GM03348 (cell line): Measurements from ENCODE around the gene FEN1.

ENCODE experiments used
- DNase-seq: peaks from one replicate; pipeline ENCODE4 v3.0.0; 2012; ENCODE audit warnings: low spot score

Gene FEN1

DNA sequence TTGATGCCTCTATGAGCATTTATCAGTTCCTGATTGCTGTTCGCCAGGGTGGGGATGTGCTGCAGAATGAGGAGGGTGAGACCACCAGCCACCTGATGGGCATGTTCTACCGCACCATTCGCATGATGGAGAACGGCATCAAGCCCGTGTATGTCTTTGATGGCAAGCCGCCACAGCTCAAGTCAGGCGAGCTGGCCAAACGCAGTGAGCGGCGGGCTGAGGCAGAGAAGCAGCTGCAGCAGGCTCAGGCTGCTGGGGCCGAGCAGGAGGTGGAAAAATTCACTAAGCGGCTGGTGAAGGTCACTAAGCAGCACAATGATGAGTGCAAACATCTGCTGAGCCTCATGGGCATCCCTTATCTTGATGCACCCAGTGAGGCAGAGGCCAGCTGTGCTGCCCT lies 2.7 kb downstream of the FEN1 start:
- no peak for DNase-seq

DNA sequence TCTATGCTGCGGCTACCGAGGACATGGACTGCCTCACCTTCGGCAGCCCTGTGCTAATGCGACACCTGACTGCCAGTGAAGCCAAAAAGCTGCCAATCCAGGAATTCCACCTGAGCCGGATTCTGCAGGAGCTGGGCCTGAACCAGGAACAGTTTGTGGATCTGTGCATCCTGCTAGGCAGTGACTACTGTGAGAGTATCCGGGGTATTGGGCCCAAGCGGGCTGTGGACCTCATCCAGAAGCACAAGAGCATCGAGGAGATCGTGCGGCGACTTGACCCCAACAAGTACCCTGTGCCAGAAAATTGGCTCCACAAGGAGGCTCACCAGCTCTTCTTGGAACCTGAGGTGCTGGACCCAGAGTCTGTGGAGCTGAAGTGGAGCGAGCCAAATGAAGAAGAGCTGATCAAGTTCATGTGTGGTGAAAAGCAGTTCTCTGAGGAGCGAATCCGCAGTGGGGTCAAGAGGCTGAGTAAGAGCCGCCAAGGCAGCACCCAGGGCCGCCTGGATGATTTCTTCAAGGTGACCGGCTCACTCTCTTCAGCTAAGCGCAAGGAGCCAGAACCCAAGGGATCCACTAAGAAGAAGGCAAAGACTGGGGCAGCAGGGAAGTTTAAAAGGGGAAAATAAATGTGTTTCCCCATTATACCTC lies 3.3 kb downstream of the FEN1 start:
- DNase-seq = no peak

DNA sequence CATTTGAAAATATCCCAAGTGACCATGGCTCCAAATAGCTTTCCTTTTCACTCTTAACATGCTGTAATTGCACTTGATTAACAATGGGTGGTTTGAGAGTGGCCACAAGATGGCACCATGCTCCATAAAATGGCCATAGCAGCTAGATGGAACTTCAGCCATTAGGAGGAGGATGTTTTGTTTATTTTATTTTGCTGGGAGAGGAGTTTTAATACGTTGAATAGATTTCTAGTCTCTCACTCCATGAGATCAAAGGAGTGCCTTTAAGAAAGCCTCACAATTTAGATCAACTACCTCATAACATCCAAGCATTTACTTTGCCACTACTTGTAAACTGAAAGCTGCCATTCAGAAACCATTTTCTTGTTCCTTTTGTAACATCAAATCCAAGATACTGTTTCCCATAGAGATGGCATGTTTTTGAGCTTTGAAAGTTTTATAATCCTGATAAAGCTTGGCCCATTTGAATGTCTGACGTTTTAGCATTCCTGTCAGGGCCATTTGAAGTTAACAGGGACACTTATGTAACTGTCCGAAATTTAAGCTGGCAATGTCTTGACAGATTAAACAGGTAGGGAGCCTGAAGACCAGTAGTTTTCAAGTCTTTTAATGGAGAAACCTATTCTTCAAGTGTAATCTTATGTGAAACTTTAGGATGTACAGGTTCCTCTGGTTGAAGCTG lies 4.7 kb downstream of the FEN1 start:
- DNase-seq = peak; percentile 83

DNA sequence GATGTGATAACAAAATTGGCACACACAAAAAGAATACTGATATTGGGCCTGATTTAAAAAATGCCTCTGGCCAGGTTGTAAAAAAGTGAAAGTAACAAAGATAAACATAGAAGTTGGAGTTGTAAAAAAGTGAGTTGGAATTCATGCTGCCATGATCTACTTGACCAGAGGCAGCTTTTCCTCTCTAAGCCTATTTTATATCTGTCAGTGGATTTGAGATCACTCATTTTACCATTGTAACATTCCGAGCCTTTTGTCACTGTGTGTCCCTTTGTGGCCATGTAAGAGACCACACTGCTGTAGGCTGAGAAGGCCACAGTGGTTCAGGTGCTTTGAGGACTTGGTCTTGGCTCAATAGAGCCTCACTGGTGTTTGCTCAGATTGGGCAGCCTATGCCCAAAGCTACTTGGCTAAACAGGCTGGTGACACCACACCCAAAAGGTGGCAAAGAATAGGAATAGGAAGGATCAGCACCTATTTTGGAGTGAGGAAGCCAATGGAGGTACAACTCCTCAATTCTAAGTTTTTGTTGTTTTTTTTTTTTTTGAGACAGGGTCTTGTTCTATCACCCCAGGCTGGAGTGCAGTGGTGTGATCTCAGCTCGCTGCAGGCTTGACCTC lies 7.1 kb downstream of the FEN1 start:
- no peak for DNase-seq

DNA sequence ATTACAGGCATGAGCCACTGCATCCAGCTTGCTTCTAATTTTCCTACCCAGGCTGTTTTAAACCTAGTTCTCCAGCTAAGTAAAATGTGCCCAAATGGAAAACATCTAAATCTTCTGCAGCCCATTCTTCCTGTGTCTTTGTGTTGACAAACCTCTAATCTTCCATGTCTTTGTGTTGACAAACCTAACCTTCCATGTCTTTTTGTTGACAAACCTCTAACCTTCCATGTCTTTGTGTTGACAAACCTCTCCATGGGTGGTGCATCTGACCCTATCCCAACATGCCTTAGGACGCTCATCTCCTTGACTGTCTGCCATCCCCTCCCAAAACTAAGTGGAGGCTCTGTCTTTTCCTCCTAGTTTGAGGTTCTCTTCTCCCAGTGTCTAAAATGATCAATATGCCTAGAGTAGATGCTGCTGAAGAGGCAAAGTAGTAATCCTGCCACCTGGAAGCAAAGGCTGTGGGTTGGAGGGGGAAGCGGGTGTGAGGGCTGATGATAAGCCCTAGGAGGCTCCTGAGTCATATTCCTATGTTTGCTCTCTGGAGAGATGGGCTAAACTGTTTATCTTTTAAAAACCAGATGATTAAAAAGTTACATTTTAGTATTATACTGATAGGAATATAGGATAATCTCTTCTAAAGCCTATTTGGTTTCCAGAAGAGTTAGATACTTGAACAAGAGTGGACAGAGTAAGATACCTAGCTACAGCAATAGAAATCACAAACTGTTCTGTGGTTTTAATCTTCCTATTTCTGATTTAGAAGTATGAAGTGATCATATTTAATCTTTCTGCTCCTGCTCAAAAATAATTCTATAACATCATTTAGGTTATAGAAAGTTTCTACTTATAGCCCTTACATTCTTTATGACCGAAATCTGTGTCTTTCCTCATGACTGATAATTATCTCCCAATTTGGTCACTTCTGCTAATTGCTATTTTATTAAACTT lies 7.9 kb downstream of the FEN1 start:
- DNase-seq = no peak

DNA sequence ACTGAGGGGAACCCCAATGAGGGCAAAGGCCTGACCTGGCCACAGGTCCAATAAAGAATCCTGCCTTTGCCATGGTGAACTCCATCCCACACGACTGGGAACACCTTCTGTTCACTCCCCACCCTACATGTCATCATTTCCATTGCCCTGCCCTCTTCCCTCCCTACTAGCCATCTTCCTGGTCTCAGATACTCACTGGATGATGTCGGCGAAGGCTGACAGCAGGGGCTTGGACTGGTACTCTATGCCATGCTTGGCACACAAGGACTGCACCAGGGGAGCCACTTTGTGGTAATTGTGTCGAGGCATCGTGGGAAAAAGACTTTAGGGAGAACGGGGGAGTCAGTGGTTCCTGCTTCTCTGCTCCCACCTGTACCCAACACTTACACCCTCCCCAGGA lies 9.9 kb downstream of the FEN1 start:
- no peak for DNase-seq

DNA sequence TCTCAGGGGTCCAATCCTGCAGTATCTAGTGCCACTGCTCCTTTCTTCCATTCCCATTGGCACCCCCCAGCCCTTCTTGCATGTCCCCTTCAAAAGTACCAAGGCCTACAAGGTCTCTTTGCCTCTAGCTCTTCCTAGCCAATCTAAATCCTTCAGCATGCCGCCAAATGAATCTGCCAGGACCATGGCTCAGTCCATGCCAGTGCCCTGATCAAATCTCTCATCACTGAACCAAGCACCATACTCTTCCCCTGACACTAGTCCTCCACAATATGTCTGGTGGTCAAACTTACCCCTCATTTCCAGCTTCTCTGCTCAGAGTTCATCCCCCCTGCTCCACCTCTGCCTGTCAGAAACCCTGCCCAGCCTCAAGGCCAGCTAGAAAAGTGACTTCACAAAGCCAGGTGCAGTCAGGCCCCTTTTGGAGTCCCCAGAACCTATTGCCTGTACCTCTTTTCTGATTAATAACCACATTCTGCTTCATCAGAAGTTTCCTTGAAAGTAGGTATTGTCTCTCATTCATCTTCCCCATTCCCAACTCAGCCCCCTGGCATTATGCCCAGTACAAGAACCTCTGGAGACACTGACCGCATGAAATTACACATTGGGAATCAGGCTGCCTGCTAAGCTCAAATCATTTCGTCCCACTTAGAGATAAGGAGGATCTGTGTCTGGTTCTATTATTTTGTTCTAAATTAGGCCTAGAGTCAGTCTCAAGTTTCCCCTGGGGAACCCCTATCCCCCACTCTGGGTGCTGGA lies 11.4 kb downstream of the FEN1 start:
- no peak for DNase-seq

DNA sequence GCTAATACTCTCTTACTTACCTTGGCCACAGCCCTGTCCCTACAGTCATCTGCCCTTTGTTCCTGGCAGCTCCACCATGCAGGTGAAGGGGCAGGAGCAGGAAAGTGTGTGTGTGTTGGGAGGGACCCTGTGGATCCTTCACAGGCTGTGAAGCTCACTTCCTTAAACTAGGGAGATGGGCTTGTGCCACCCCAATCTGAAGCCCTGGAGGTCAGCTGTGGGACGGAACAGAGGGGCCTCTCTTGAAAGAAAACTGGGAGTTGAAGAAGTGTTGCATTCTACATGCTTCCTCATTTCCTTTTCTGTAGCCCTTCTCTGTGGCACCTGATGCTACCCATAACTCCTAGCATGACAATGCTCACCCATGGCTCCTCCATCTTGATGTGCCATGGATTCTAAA lies 12.4 kb downstream of the FEN1 start:
- DNase-seq = no peak

DNA sequence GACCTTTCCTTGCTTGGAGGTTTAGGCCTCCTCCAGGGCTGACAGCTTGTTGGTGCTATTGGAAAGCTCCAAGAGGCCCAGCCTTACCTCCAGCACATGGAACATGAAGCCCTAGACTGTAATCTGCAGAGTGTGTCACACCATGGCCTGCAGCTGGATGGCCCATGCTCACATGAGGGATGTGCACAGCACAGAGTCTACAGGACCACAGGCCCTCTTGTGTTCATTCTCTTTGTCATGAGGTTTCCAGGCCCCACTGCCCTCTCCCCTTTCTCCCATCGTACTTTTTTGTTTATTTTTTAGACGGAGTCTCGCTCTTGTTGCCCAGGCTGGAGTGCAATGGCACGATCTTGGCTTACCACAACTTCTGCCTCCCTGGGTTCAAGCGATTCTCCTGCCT lies 14.1 kb downstream of the FEN1 start:
- no peak for DNase-seq

DNA sequence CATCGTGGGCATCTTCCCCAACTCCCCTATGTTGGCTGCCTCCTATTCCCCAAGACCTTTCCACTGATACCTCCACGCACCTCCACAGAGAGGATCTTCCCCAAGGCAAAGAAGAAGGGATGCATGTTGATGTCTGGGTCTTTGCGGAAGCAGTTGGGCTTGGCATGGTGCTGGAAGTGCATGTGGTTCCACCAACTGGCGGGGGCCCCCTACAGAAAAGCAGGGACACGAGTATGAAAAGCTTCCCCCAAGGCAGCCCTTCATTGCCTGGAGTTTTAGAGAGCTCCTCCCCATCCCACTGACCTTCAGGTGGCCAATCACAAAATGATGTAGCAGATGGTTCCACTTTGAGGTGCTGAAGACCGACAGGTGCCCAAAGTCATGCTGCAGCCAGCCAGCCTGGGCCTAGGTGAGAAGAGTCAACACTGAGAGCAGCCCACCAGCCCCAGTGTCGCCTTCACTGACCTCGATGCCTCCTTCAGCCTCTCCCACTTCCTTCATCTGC lies 18.0 kb downstream of the FEN1 start:
- DNase-seq = no peak

DNA sequence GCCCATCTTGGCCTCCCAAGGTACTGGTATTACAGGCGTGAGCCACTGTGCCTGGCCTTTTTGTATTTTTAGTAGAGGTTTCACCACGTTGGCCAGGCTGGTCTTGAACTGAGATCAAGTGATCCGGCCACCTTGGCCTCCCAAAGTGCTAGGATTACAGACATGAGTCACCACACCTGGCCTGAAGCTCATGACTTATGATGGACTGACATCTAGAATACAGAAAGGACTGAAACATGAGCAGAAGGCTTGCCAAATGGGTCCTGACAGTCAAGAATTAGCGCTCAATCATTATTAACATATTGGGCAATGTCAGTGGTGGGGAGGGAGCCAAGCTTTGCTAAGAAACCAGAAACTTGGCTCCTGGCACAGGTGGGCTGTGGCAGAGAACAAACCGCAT lies 19.1 kb downstream of the FEN1 start:
- no peak for DNase-seq

DNA sequence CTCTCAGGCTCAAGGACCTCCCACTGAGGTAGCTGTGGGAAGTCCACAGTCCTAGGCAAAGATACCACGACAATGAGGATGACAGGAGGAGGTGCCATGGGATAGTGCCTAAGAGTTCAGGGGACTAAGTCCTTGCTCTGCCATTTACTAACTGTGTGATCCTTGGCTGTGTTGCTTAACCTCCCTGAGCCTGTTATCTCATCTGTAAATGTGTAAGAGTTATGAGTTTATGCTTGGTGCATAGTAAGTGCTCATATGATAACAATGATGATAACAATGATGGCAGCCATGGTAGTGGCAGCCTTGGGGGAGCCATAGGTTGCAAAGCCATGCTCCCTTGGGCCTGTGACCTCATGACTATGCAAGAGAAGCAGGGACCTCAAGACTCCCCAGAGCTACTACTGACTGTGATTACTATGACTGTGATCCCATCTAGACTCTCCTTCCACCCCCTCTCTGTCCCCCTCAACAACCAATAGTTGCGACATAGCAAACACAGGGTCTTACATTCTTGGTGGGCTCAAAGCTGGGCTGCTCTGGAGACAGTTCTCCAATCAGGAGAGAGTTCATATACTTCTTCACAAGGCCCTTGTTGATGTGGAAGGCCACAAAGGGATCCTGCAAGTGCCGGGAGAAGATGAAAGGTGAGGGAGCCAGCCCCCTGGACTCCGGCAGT lies 20.2 kb downstream of the FEN1 start:
- no peak for DNase-seq

DNA sequence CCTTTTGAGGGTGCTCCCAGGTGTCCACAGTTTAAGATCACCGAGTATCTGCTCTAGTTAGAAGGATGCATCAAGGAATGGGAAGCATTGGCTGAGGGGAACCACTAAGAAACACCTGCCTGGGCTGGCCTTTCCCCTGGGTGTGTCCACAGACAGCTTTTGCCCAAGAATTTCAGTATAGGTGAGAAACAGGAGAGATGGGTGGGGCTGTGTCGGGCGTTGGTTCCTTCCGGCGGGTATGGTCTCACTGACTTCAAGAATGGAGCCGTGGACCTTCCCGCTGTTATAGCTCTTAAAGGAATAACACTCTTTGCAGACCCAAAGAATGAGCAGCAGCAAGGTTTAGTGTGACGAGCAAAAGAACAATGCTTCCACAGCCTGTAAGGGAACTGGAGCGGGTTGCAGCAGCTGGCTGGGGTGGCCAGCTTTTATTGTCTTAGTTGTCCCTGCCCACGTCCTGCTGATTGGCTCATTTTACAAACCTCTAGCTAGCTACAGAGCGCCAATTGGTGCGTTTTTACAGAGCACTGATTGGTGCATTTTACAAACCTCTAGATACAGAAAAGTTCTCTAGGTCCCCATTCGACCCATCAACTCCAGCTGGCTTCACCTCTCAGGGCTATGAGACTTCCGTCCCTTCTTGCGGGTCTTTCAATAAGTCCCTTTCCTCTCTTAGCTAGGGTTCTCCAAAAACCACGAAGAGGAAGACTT lies 21.7 kb downstream of the FEN1 start:
- DNase-seq = no peak

DNA sequence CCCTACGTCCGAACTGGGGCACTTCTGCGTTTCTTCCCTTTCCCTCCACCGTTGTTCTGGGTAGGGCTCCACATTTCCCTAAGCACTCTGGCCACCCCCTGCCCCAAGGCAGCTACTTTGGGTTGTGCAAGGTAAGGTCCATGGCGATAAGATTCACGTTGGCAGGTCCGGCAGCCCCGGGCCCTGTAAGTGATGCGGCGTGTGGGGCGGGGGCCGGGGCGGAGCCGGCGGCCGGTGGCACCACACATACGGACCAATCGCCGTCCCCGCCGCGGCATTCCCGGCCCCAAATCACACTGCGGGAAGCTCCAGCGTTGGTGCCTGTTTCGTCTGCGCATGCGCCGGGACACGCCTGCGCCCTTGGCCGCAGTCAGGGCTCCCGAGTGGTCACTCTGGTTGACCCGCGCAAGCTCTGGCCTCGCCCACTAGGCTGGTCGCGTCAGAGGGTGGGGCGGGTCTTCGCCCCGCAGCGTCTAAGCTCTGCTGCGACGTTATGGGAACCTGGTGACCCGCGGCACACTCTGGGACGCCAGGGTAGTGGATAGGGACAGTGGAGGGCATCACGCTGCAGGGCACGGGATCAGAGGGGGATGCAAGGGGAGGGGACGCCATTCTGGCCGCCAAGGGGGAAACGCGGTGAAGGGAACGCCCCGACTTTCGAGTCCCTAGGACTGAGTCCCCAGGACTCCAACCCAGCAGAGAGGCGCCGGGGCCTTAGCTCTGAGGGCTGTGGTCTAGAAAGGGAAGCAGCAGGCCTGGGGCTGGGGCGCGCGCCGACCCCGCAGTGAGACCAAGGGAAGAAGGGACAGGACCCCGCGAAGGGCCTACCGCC lies 22.5 kb downstream of the FEN1 start:
- peak; percentile 99 for DNase-seq

DNA sequence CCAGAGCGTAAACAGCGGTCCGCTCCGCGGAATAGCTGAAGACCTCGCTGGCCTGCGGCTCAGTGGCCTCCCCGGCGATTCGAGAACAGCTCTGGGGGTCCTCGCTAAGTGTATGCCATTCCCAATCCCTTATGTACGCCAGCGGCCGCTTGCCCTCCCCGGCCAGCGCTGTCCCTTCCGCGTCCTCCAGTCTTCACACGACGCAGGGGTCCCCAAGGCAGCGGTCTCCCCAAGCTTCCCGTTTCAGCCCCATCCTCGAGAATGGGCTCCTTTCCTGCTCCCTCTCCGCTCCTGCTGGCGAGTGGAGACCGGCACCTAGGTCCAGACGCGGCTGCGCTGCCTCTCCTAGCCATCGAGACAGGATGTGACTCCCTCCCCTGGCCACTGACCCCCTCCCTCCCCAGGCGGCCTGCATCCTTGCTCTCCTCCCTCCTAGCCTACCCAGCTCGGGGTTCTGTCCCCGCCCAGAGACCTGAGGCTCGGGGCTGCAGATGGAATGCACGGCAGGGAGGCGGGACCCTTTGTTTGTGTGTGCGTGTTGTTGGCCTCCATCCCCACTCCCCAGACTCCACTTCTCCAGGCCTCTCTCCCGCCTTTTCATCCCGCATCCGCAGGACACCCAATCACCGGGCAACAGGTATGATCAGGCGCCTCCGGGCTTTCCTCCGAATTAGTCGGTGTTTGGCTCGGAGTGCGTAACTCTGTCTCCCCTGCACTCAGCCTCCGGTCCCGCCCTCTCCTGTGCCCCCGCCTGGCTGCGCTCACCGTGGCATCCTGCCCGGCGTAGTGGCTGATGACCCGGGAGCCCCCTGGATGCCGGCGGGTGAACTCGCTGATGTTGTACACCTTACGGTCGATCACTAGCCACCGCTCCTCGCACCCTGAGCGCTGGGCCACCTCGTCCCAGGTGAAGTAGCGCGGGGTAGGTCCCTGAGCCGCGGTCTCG lies 23.4 kb downstream of the FEN1 start:
- DNase-seq = peak; percentile 83

DNA sequence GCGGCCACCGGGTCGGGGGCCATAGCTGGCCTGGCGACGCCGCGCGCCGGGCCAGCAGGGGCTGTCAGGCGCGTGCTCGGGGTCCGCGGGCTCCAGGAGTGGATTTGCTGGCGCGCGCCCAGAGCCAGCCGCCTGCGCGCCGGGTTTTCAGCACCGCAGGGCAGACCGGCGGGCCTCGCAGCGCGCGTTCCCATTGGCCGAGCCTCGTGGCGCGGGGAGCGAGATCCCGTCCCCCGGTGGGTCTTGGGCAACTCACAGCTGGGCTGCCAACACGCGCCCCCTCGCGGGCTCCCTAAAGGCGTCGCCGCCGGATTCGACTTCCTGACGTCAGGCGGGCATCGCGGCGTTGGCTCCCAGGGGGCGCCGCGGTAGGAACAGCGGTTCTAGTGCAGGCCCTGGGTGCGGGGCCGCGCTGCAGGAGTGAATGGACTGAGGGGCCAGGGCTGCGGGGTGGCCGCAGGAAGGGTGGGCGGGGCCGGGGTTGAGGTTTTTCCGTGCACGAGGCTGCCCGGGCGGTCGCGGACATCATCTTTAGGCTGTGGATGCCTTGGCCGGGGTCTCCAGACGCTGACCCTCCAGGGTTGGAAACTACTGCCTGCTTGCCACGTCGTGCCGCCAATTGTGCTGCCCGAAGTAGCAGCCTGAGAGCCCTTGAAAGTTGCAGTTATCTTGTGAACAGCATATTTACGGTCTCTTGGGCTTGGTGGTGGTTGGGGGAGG lies 24.2 kb downstream of the FEN1 start, which contains the start of gene FADS1:
FADS1 (minus strand) TSS at position 268 of the 720 bp plus-strand sequence; CDS start at position 194, 74 bp downstream.
- DNase-seq = peak; percentile 97

DNA sequence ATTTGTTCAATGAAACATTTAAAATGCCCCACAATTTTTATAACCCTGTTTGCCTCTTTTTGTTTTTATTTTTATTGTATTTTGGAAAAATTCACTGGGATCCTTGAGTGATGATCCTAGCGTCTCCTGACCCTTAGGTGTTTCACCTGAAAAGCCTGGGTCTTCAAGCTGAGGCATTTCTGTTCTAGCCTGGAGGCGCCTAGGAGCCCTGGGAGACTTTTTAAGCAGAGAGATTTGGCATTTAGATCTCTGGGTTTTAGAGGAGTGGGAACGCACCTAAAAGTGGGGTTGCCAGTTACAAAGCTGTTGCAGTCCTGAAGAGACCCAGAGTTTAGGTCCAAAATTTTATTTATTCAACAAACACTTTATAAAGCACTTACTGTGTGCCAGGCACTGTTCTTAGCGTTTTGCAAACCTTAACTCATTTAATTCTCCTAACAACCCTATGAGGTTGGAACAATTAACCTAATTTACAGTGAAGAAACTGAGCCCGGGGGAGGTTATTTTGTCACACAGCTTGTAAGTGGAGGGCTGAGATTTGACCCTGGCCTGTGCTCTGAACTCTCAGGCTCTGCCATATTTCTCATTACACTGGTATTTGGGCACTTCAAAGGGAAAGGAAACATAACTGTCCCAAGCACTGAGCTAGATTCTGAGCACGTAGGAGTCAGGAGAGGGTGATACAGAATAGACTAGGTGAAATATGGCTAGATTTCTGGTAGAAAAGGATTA lies 24.9 kb downstream of the FEN1 start:
- no peak for DNase-seq
